Immature natural killer cell (primary cell): ENCODE data around the gene ZNF436. TPM values are rescaled to one million over a fixed set of nuclear protein-coding genes. Genes with fewer than 3 reads are reported as not detected.
A peak's percentile ranks its signal among the peaks of the same experiment; 100 is the strongest.
"Not testable (repeated sequence)": the region's sequence is repeated elsewhere in the genome, so short reads cannot be mapped to it uniquely, and the experiment has no call there.

ENCODE experiments used
- DNase-seq, 3 donors: peaks; one replicate each; pipeline ENCODE4 v3.0.0; 2022; ENCODE audit warnings: mixed read lengths in 1 of 3
- H3K27ac Mint-ChIP-seq, 6 donors: one replicate each; pipeline ENCODE4 v1.8.0; 2020; ENCODE audit warnings: mixed read lengths in 6 of 6, mild to moderate bottlenecking in 5 of 6, inconsistent platforms in 4 of 6, moderate library complexity in 3 of 6
- H3K27me3 Mint-ChIP-seq, 3 donors: one replicate each; pipeline ENCODE4 v1.8.0; 2020 to 2021; ENCODE audit warnings: low read depth in 3 of 3, mild to moderate bottlenecking in 3 of 3, mixed read lengths in 3 of 3, moderate library complexity in 3 of 3, inconsistent platforms in 1 of 3
- H3K36me3 Mint-ChIP-seq, 3 donors: one replicate each; pipeline ENCODE4 v1.8.0; 2020; ENCODE audit warnings: mixed read lengths in 3 of 3, inconsistent platforms in 2 of 3, mild to moderate bottlenecking in 2 of 3
- H3K4me1 Mint-ChIP-seq, 2 donors: one replicate each; pipeline ENCODE4 v1.8.0; 2020; ENCODE audit warnings: inconsistent platforms in 2 of 2, mild to moderate bottlenecking in 2 of 2, mixed read lengths in 2 of 2, moderate library complexity in 1 of 2
- H3K4me3 Mint-ChIP-seq, 5 donors: one replicate each; pipeline ENCODE4 v1.8.0; 2020; ENCODE audit warnings: mild to moderate bottlenecking in 5 of 5, mixed read lengths in 5 of 5, inconsistent platforms in 3 of 5, moderate library complexity in 3 of 5
- H3K9me3 Mint-ChIP-seq, 6 donors: one replicate each; pipeline ENCODE4 v1.8.0; 2020; ENCODE audit warnings: mild to moderate bottlenecking in 6 of 6, mixed read lengths in 6 of 6, inconsistent platforms in 4 of 6, moderate library complexity in 3 of 6
- polyA plus RNA-seq, 3 donors: library from polyadenylated mRNA; unstranded; fragments of 300-500 nt; fragmentation: Illumina TruSeq; gene quantifications; one replicate each; pipeline ENCODE4 v1.2.3, GENCODE V29; 2021

Gene ZNF436
- polyA plus RNA-seq, 3 donors from 2014 or later = 0.60 to 5.4 TPM; not detected in 1

- Mint-ChIP-seq H3K27ac (peak overlapping the region in 1 of 6 donors; percentile 2), H3K36me3 (no peaks in the 10 kb centered on the region), H3K9me3 (no peaks in the 10 kb centered on the region), H3K27me3 (peaks cover 1 to 4% (median 2%) of the 10 kb centered on the region in 3 donors), H3K4me3 (no peak overlapping the region), H3K4me1 (no peaks in the 10 kb centered on the region)
- DNase-seq = no peak
These were observed 14.1 kb upstream of the ZNF436 start for GRCh38 chr1:23383577-23384311.

- peaks cover 1 to 2% (median 2%) of the 10 kb centered on the region in 3 donors for H3K27me3 Mint-ChIP-seq
- H3K4me3 Mint-ChIP-seq = no peak overlapping the region
- no peaks in the 10 kb centered on the region for H3K9me3 Mint-ChIP-seq
- H3K27ac Mint-ChIP-seq = peak overlapping the region in 2 of 6 donors; percentile 13 to 81
- no peak for DNase-seq
- H3K36me3 Mint-ChIP-seq = no peaks in the 10 kb centered on the region
- H3K4me1 Mint-ChIP-seq = no peaks in the 10 kb centered on the region
These were observed 11.7 kb upstream of the ZNF436 start for GRCh38 chr1:23381233-23381885.

GRCh38 chr1:23380719-23381118 lies 11.1 kb upstream of the ZNF436 start:
- Mint-ChIP-seq H3K4me3 (no peak overlapping the region), H3K4me1 (no peaks in the 10 kb centered on the region), H3K27ac (no peak overlapping the region), H3K36me3 (no peaks in the 10 kb centered on the region), H3K9me3 (no peaks in the 10 kb centered on the region), H3K27me3 (peaks cover 1 to 2% (median 2%) of the 10 kb centered on the region in 3 donors)
- DNase-seq = no peak

GRCh38 chr1:23380236-23380635 lies 10.6 kb upstream of the ZNF436 start:
- H3K4me1 Mint-ChIP-seq, DNase-seq, H3K27ac Mint-ChIP-seq, H3K36me3 Mint-ChIP-seq, H3K4me3 Mint-ChIP-seq, H3K27me3 Mint-ChIP-seq, H3K9me3 Mint-ChIP-seq: not testable (repeated sequence)

- Mint-ChIP-seq H3K27me3 (peaks cover 0 to 4% (median 1%) of the 10 kb centered on the region in 3 donors), H3K9me3 (no peaks in the 10 kb centered on the region), H3K4me3 (no peak overlapping the region), H3K36me3 (no peaks in the 10 kb centered on the region), H3K27ac (no peak overlapping the region), H3K4me1 (no peaks in the 10 kb centered on the region)
- DNase-seq = no peak
These were observed 7.5 kb upstream of the ZNF436 start for GRCh38 chr1:23376890-23377811.

- H3K27ac Mint-ChIP-seq, H3K9me3 Mint-ChIP-seq, H3K4me3 Mint-ChIP-seq, DNase-seq, H3K36me3 Mint-ChIP-seq, H3K27me3 Mint-ChIP-seq: not testable (repeated sequence)
- H3K4me1 Mint-ChIP-seq = peaks cover 10 to 11% of the 10 kb centered on the region in 2 donors
These were observed 4.6 kb upstream of the ZNF436 start for GRCh38 chr1:23374079-23374735.

GRCh38 chr1:23371987-23372880 lies 2.6 kb upstream of the ZNF436 start:
- no peak overlapping the region for H3K27ac Mint-ChIP-seq
- peaks cover 2 to 8% (median 6%) of the 10 kb centered on the region in 3 donors for H3K27me3 Mint-ChIP-seq
- no peaks in the 10 kb centered on the region for H3K9me3 Mint-ChIP-seq
- peaks cover 23 to 25% of the 10 kb centered on the region in 2 donors for H3K4me1 Mint-ChIP-seq
- DNase-seq = no peak
- no peak overlapping the region for H3K4me3 Mint-ChIP-seq
- H3K36me3 Mint-ChIP-seq = no peaks in the 10 kb centered on the region

- H3K27me3 Mint-ChIP-seq = peaks cover 2 to 8% (median 6%) of the 10 kb centered on the region in 3 donors
- DNase-seq = no peak
- no peaks in the 10 kb centered on the region for H3K9me3 Mint-ChIP-seq
- peaks cover 32 to 38% of the 10 kb centered on the region in 2 donors for H3K4me1 Mint-ChIP-seq
- H3K36me3 Mint-ChIP-seq = peaks cover 0 to 3% (median 3%) of the 10 kb centered on the region in 3 donors
- no peak overlapping the region for H3K4me3 Mint-ChIP-seq
- H3K27ac Mint-ChIP-seq = no peak overlapping the region
These were observed 1.3 kb upstream of the ZNF436 start for GRCh38 chr1:23370709-23371584.

- Mint-ChIP-seq H3K27ac (peak overlapping the region in 2 of 6 donors; percentile 24 to 71), H3K9me3 (no peaks in the 10 kb centered on the region), H3K4me1 (peaks cover 33 to 39% of the 10 kb centered on the region in 2 donors), H3K27me3 (peaks cover 2 to 8% (median 6%) of the 10 kb centered on the region in 3 donors), H3K4me3 (peak overlapping the region in 4 of 5 donors; percentile 19 to 100 (median 98)), H3K36me3 (peaks cover 0 to 6% (median 5%) of the 10 kb centered on the region in 3 donors)
- DNase-seq = no peak
These were observed 683 bp upstream of the ZNF436 start for GRCh38 chr1:23370330-23370708.

- Mint-ChIP-seq H3K27me3 (peaks cover 0 to 8% (median 6%) of the 10 kb centered on the region in 3 donors), H3K4me3 (peak overlapping the region; percentile 98 to 100 (median 99)), H3K4me1 (peaks cover 33 to 39% of the 10 kb centered on the region in 2 donors), H3K27ac (peak overlapping the region; percentile 92 to 99 (median 97)), H3K36me3 (peaks cover 0 to 12% (median 9%) of the 10 kb centered on the region in 3 donors), H3K9me3 (peaks cover 0 to 6% (median 3%) of the 10 kb centered on the region in 6 donors)
- DNase-seq = peak; percentile 83 to 85 (median 83)
These were observed 888 bp downstream of the ZNF436 start for GRCh38 chr1:23368562-23369334.
